Measurements from ENCODE around the gene COX6A1.

DNA sequence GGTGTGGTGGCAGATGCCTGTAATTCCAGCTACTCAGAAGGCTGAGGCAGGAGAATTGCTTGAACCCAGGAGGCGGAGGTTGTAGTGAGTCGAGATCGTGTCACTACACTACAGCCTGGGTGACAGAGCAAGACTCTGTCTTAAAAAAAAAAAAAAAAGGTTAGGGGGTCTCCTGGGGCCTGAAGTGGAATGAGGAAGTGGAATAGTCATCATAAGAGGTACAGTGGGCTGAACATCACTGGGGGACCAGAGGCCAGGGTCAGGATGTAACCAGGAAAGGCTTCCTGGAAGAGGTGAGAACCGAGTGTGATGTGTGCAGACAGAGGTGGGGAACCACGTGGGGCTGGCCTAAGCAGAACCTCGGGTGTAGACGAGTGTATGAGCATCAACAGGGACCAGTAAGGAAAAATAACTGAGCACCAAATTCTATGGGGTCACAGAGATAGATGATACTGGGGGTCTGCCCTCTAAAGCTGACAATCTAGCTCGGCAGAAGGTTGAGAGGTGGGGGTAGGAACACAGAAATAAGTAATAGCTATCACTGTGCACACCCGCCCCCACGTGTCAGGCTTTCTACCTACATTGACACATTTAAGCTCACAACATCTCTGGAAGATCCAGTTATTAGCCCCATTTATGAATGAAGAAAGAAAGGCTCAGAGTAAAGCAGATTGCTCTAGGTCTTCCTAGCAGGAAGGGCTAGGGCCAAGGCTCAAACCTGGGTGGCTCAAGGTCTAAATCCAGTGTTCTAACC, 5.0 kb upstream of the COX6A1 start:
- TF ChIP-seq, protein P1, sequence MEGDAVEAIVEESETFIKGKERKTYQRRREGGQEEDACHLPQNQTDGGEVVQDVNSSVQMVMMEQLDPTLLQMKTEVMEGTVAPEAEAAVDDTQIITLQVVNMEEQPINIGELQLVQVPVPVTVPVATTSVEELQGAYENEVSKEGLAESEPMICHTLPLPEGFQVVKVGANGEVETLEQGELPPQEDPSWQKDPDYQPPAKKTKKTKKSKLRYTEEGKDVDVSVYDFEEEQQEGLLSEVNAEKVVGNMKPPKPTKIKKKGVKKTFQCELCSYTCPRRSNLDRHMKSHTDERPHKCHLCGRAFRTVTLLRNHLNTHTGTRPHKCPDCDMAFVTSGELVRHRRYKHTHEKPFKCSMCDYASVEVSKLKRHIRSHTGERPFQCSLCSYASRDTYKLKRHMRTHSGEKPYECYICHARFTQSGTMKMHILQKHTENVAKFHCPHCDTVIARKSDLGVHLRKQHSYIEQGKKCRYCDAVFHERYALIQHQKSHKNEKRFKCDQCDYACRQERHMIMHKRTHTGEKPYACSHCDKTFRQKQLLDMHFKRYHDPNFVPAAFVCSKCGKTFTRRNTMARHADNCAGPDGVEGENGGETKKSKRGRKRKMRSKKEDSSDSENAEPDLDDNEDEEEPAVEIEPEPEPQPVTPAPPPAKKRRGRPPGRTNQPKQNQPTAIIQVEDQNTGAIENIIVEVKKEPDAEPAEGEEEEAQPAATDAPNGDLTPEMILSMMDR (conservative IDR thresholded peaks at IDR 0.05; ENCODE audit: low read depth, low read length) = no peak
- TF ChIP-seq EZH2 (IDR thresholded peaks at IDR 0.05; ENCODE audit: borderline replicate concordance, low read depth, low read length, poor library complexity, severe bottlenecking) = no peak

All from A673 (cell line).